Measurements from ENCODE around the gene RANBP3. TPM values are rescaled to one million over a fixed set of nuclear protein-coding genes. Genes with fewer than 3 reads are reported as not detected.

The RANBP3 gene
- polyA plus RNA-seq, 1 of the 3 experiments (the other 2 are of a cell fraction) = 84.0 TPM

GRCh38 chr19:5958851-5959122 is 19.2 kb downstream of the RANBP3 start:
- Histone ChIP-seq H3K9ac (no peak overlapping the region), H3K4me2 (no peak overlapping the region), H3K9me3 (no peaks in the 10 kb centered on the region), H3K4me3 (ENCODE audit: low read depth in 2 of 2, low read length in 1 of 2) (no peak overlapping the region), H3K27ac (ENCODE audit: low read depth in 2 of 2, low read length in 1 of 2) (peak overlapping the region in 1 of 2 experiments; percentile 25; a peak in 1 of 4 replicates), H3K9me2 (no peaks in the 10 kb centered on the region), H2AFZ (ENCODE audit: low read depth) (no peak overlapping the region), H3K27me3 (ENCODE audit: insufficient read depth) (no peaks in the 10 kb centered on the region), H3K4me1 (ENCODE audit: control insufficient read depth in 1 of 2, insufficient read depth in 2 of 2, low read depth in 1 of 2, low read length in 1 of 2) (peaks cover 11 to 79% of the 10 kb centered on the region in 2 experiments), H3K36me3 (replicated peaks in 1 of 2; ENCODE audit: control insufficient read depth in 1 of 2, insufficient read depth in 2 of 2, low read length in 1 of 2) (no peaks in the 10 kb centered on the region), H3F3A (replicated peaks; ENCODE audit: insufficient read depth) (no peaks in the 10 kb centered on the region), H4K20me1 (ENCODE audit: insufficient read depth) (peaks cover 98% of the 10 kb centered on the region), H3K79me2 (ENCODE audit: insufficient read depth) (peaks cover 99% of the 10 kb centered on the region)
- DNase-seq = no peak
- 95% methylated on average over 8 of the region's 10 CpGs for WGBS (ENCODE audit: low lambda C conversion rate)
- CTCF ChIA-PET = interaction anchor here (1.8 to 5.3 kb wide), 4 partner anchors 9 to 155 kb away, joined by 7 to 34 read pairs (median 14); no protein-coding TSS in a partner anchor
- POLR2A ChIA-PET = interaction anchor here (0.7 kb wide), 1 partner anchor 23 kb away, joined by 4 read pairs; no protein-coding TSS in a partner anchor
- no peak for TF ChIP-seq SMC3 (IDR thresholded peaks at IDR 0.05; ENCODE audit: low read depth, low read length)
- TF ChIP-seq, protein P1, sequence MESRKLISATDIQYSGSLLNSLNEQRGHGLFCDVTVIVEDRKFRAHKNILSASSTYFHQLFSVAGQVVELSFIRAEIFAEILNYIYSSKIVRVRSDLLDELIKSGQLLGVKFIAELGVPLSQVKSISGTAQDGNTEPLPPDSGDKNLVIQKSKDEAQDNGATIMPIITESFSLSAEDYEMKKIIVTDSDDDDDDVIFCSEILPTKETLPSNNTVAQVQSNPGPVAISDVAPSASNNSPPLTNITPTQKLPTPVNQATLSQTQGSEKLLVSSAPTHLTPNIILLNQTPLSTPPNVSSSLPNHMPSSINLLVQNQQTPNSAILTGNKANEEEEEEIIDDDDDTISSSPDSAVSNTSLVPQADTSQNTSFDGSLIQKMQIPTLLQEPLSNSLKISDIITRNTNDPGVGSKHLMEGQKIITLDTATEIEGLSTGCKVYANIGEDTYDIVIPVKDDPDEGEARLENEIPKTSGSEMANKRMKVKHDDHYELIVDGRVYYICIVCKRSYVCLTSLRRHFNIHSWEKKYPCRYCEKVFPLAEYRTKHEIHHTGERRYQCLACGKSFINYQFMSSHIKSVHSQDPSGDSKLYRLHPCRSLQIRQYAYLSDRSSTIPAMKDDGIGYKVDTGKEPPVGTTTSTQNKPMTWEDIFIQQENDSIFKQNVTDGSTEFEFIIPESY (IDR thresholded peaks at IDR 0.05; ENCODE audit: borderline replicate concordance, low read depth) = no peak
- no peak for TF ChIP-seq SIN3A (IDR thresholded peaks at IDR 0.05; ENCODE audit: borderline replicate concordance, low read depth, low read length)
- TF ChIP-seq, protein P2, sequence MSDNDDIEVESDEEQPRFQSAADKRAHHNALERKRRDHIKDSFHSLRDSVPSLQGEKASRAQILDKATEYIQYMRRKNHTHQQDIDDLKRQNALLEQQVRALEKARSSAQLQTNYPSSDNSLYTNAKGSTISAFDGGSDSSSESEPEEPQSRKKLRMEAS (IDR thresholded peaks at IDR 0.05; ENCODE audit: low read depth) = no peak
- no peak for TF ChIP-seq RXRA (IDR thresholded peaks at IDR 0.05; ENCODE audit: borderline replicate concordance, low read depth)
- no peak for TF ChIP-seq RAD21 (IDR thresholded peaks at IDR 0.05; ENCODE audit: low read length)
- TF ChIP-seq EP300 (IDR thresholded peaks at IDR 0.05; ENCODE audit: borderline replicate concordance in 1 of 2, low read depth in 1 of 2, low read length in 1 of 2) = no peak
- TF ChIP-seq POLR2AphosphoS5 (IDR thresholded peaks at IDR 0.05; ENCODE audit: low read depth, low read length) = no peak
- no peak for TF ChIP-seq FOSL2 (IDR thresholded peaks at IDR 0.05; ENCODE audit: borderline replicate concordance, low read depth)
- no peak for TF ChIP-seq IRF3 (IDR thresholded peaks at IDR 0.05; ENCODE audit: low read depth, low read length)
- TF ChIP-seq, protein P3, sequence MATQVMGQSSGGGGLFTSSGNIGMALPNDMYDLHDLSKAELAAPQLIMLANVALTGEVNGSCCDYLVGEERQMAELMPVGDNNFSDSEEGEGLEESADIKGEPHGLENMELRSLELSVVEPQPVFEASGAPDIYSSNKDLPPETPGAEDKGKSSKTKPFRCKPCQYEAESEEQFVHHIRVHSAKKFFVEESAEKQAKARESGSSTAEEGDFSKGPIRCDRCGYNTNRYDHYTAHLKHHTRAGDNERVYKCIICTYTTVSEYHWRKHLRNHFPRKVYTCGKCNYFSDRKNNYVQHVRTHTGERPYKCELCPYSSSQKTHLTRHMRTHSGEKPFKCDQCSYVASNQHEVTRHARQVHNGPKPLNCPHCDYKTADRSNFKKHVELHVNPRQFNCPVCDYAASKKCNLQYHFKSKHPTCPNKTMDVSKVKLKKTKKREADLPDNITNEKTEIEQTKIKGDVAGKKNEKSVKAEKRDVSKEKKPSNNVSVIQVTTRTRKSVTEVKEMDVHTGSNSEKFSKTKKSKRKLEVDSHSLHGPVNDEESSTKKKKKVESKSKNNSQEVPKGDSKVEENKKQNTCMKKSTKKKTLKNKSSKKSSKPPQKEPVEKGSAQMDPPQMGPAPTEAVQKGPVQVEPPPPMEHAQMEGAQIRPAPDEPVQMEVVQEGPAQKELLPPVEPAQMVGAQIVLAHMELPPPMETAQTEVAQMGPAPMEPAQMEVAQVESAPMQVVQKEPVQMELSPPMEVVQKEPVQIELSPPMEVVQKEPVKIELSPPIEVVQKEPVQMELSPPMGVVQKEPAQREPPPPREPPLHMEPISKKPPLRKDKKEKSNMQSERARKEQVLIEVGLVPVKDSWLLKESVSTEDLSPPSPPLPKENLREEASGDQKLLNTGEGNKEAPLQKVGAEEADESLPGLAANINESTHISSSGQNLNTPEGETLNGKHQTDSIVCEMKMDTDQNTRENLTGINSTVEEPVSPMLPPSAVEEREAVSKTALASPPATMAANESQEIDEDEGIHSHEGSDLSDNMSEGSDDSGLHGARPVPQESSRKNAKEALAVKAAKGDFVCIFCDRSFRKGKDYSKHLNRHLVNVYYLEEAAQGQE (IDR thresholded peaks at IDR 0.05; ENCODE audit: low read depth, low read length) = no peak
- no peak for TF ChIP-seq TEAD4 (IDR thresholded peaks at IDR 0.05; ENCODE audit: borderline replicate concordance, insufficient read depth)
- TF ChIP-seq USF2 (IDR thresholded peaks at IDR 0.05; ENCODE audit: borderline replicate concordance, low read depth, low read length) = no peak
